ENCODE results near the gene OXTR.
"Not testable (repeated sequence)": the region's sequence is repeated elsewhere in the genome, so short reads cannot be mapped to it uniquely, and the experiment has no call there.

Gene OXTR

GRCh38 chr3:8739757-8740504 is 29.5 kb downstream of the OXTR start:
- no peak for DNase-seq

DNA sequence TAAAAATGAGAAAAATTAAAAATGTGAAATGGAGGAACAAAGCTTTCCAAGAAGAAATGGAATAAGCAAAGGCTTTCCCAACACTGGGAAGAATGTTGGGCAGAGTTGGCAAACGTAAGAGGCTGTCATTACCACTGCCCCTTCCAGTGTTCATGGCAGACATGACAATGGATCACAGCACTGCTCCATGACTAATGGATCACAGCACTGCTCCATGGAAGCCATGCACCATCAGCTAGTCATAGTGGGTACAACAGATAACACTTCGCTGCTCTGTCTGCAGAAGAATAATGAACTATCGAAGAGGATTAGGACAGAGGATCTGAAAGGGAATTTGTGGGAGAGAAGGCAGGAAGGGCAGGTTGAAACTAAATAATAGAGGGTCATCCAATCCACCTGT is 30.8 kb downstream of the OXTR start:
- no peak for DNase-seq

GRCh38 chr3:8737823-8738222 is 31.6 kb downstream of the OXTR start:
- DNase-seq = no peak

- no peak for DNase-seq
These were observed 32.1 kb downstream of the OXTR start for GRCh38 chr3:8737301-8737700.

DNA sequence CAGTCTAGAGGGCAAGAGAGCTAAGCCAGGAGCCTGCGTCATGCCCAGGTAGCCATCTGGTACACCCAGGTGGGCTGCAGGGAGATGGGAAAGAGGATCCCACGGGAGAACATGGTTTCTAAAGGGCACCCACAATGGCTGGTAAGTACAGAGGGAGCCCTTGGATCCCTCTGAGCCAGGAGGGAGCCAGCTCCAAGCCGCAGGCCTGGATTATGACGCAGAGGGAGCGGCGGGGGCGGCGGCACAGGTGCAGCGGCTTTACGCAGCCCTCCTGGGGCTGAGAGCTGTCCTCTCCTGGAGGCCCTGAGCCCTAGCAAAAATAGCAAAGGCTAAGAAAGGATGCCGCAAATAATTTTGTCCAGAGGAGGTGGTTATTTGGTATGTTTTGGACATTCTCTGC is 33.0 kb downstream of the OXTR start:
- no peak for DNase-seq

- DNase-seq = no peak
These were observed 34.5 kb downstream of the OXTR start for GRCh38 chr3:8734908-8735307.

GRCh38 chr3:8734137-8734878 is 35.1 kb downstream of the OXTR start:
- DNase-seq = no peak

GRCh38 chr3:8733332-8734094 is 35.9 kb downstream of the OXTR start, which contains the start of gene CAV3:
Gene CAV3 (plus strand): TSS chr3:8733802. CDS start chr3:8733877, 75 bp downstream.
- no peak for DNase-seq

DNA sequence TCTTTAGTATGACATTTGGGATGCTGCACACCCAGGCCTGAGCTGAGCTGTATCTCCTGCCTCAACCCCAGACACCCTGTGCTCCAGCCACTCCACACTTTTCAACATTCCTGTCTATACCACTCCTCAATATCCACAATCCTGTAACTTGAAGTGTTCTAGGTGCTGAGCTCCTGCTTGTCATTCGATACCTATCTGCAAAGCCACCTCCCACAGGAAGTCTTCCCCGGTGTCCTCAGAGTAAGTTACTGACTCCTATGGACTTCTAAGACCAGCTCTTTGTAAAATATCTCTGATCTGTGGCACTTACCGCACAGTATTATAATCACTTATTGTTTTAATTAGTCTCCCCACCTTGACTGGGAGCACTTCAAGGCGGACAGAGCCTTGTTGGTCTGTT is 37.0 kb downstream of the OXTR start:
- no peak for DNase-seq

DNA sequence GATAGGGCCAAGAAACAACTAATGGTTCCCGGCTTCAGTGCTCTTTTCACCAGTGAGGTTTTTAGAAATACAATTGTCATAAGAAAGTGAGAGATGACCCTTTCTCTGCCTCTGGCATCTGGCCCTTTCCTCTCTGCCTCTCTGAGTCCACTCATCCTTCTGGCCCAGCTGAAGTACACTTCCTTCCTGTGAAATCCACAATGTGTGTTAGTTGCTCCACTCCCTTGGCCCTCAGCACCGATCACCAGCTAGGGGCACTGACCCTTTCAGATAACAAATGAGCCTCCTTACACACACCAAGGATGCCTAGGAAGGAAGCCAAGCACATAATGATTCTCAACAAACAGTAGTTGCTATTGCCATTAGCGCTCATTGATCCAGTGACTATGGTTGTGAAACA is 38.8 kb downstream of the OXTR start:
- DNase-seq = no peak

DNA sequence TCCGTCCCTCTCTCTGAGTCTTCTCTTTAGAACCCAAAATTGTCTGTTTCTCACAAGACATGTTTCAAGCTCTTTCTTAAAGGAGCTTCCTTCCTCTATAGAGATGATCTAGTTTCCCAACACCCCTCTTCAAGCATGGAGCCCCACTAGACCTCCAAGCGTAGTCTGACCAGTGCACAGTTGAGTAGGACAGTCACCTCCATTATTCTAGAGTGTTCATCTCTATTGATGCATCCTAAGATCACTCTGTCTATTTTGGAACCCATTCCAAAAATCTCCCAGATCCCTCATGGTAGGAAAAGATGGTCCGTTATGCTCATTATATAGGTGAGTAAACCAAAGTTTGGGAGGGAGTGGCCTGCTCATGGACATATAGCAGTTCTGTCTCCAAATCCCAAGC is 39.9 kb downstream of the OXTR start:
- no peak for DNase-seq

GRCh38 chr3:8727605-8728512 is 41.6 kb downstream of the OXTR start:
- no peak for DNase-seq

DNA sequence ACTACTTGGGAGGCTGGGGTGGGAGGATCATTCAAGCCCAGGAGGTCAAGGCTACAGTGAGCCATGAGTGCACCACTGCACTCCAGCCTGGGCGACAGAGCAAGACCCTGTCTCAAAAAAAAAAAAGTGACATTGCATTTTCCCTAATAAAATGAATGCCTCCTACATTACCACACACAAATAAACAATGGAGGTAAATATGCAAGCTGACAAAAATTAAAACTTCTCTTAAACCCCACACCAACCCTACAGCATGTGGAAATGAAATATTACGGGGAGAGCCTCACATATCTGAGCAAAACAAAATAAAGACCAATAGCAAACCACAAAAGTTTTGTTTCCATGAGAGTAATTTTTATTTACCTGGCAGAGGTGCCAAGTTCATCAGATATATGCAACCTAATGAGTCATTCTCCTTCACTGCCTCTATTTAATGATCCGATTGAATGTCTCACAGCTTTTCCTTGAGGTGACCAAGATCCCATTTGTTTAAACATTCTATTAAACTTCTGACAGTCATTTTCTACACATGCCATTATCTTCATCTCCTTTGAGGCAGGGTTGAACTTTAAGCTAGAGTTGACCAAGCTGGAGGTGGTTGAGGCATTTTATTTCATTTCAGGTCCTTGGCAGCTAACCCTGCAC is 45.2 kb downstream of the OXTR start:
- no peak for DNase-seq

GRCh38 chr3:8723612-8724011 is 45.8 kb downstream of the OXTR start:
- no peak for DNase-seq

GRCh38 chr3:8722808-8723207 is 46.6 kb downstream of the OXTR start:
- no peak for DNase-seq

- not testable (repeated sequence) for DNase-seq
These were observed 53.7 kb downstream of the OXTR start for GRCh38 chr3:8715757-8716156.

DNA sequence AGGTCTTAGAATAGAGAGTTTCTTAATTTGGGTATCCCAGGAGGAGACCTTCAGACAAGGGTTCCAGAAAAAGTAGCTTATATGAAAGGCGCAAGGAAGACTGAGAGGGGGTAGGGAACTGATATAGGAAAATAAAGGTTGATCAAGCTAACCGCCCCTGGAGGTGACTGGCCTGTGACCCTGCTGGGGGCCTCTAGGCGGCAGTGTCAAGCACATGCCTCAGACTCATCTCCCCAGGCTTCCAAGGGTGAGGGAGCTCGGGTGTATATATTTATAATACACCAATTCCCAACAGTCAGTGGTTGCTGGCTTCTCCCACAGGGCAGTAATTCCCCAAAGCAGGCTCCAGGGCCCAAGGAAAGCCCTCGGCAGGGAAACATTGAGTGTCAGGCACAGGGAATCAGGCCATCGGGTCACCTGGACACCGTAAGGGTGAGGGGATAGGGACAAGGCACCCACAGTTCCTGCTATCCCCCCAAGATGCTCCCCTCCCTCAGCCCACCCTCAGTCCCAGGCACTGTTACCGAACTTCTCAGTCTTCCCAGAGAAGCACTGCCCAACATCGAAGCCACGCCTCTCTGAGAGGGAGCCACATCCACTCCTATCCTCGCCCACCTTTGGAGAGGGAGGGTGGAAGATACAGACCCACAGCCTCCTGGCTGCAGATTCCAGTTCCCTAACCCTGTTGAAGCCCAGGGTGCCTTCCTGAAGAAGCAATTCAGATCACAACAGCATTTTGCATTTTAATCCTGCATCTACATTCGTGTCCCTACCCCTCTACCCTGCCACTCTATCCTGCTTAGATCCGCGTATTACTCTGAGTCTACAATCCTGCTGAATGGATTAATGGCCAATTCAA is 55.3 kb downstream of the OXTR start:
- DNase-seq = no peak

DNA sequence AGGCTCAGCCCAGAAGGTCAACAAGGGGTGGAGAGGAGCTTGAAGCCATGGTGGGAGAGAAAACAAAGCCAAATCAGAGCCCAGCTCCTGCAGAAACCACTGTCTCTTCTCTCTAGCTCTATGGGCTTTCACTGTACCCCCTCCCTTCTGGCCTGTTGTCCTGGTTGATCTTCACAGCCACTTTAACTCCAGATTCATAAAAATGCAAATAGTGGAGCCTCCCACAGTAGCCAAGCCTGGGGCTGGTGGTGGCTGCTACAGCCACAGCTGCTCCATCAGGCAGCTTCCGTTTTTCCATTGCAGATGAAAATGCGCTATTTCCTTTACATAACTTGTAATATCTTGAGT is 56.5 kb downstream of the OXTR start:
- no peak for DNase-seq

- no peak for DNase-seq
These were observed 57.1 kb downstream of the OXTR start for GRCh38 chr3:8712045-8712907.
